Neural cell (in vitro differentiated cells): Measurements from ENCODE around the gene HDAC9.
"Not testable (repeated sequence)": the region's sequence is repeated elsewhere in the genome, so short reads cannot be mapped to it uniquely, and the experiment has no call there.

Experiments used
- EP300 ChIP-seq: fragments of 450-650 bp; conservative IDR thresholded peaks from 2 replicates; pipeline ENCODE4 v1.6.1; 2014; ENCODE audit warnings: antibody characterized with exemption, mild to moderate bottlenecking, moderate library complexity; ENCODE audit not compliant: poor library complexity, severe bottlenecking
- EZH2 ChIP-seq: fragments of 200-600, 300-800 bp; shearing (Covaris generic), sonication (generic); IDR thresholded peaks from 2 replicates; pipeline ENCODE4 v1.6.1; 2014; ENCODE audit warnings: antibody characterized with exemption, low read length, borderline replicate concordance, mild to moderate bottlenecking; ENCODE audit not compliant: insufficient read depth, poor library complexity, severe bottlenecking
- MXI1 ChIP-seq: fragments of 450-650 bp; conservative IDR thresholded peaks from 2 replicates; pipeline ENCODE4 v1.6.1; 2014; ENCODE audit warnings: antibody characterized with exemption, mild to moderate bottlenecking; ENCODE audit not compliant: poor library complexity, severe bottlenecking
- POLR2AphosphoS5 ChIP-seq: IDR thresholded peaks from 2 replicates; pipeline ENCODE4 v1.6.1; 2012
- RAD21 ChIP-seq: fragments of 450-650 bp; conservative IDR thresholded peaks from 2 replicates; pipeline ENCODE4 v1.6.1; 2014; ENCODE audit warnings: antibody characterized with exemption, mild to moderate bottlenecking, moderate library complexity
- REST ChIP-seq: IDR thresholded peaks from 2 replicates; pipeline ENCODE4 v1.6.1; 2012; ENCODE audit warnings: borderline replicate concordance
- SMC3 ChIP-seq: fragments of 450-650 bp; conservative IDR thresholded peaks from 2 replicates; pipeline ENCODE4 v1.6.1; 2014; ENCODE audit warnings: antibody characterized with exemption, mild to moderate bottlenecking, moderate library complexity; ENCODE audit not compliant: poor library complexity
- TAF1 ChIP-seq: IDR thresholded peaks from 2 replicates; pipeline ENCODE4 v1.6.1; 2012; ENCODE audit warnings: low read depth
- TF ChIP-seq, protein P1 (sequence below): fragments of 450-650 bp; IDR thresholded peaks from 2 replicates; pipeline ENCODE4 v1.5.1; 2014; ENCODE audit warnings: antibody characterized with exemption, mild to moderate bottlenecking, moderate library complexity; ENCODE audit not compliant: poor library complexity, severe bottlenecking

DNA sequence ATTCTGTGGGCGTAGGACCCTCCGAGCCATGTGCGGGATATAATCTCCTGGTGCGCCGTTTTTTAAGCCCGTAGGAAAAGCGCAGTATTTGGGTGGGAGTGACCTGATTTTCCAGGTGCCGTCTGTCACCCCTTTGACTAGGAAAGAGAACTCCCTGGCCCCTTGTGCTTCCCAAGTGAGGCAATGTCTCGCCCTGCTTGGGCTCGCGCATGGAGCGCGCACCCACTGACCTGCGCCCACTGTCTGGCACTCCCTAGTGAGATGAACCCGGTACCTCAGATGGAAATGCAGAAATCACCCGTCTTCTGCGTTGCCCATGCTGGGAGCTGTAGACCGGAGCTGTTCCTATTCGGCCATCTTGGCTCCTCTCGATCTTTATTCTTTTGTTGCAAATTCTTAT lies 495.2 kb downstream of the HDAC9 start:
- TF ChIP-seq POLR2AphosphoS5, REST, EP300, EZH2, RAD21, MXI1, SMC3, TAF1: not testable (repeated sequence)
- TF ChIP-seq, protein P1, sequence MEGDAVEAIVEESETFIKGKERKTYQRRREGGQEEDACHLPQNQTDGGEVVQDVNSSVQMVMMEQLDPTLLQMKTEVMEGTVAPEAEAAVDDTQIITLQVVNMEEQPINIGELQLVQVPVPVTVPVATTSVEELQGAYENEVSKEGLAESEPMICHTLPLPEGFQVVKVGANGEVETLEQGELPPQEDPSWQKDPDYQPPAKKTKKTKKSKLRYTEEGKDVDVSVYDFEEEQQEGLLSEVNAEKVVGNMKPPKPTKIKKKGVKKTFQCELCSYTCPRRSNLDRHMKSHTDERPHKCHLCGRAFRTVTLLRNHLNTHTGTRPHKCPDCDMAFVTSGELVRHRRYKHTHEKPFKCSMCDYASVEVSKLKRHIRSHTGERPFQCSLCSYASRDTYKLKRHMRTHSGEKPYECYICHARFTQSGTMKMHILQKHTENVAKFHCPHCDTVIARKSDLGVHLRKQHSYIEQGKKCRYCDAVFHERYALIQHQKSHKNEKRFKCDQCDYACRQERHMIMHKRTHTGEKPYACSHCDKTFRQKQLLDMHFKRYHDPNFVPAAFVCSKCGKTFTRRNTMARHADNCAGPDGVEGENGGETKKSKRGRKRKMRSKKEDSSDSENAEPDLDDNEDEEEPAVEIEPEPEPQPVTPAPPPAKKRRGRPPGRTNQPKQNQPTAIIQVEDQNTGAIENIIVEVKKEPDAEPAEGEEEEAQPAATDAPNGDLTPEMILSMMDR, result not testable (repeated sequence)
